Measurements from ENCODE around the gene HOATZ.

HOATZ gene

GRCh38 chr11:111549196-111549868 is 34.8 kb downstream of the HOATZ start:
- DNase-seq (ENCODE audit: low spot score), result no peak

GRCh38 chr11:111549869-111550203 is 35.3 kb downstream of the HOATZ start:
- no peak for DNase-seq (ENCODE audit: low spot score)

- DNase-seq (ENCODE audit: low spot score), result no peak
Observed at GRCh38 chr11:111550258-111550657, 35.7 kb downstream of the HOATZ start.

GRCh38 chr11:111554532-111554931 is 40.0 kb downstream of the HOATZ start:
- no peak for DNase-seq (ENCODE audit: low spot score)

GRCh38 chr11:111555255-111555654 is 40.7 kb downstream of the HOATZ start:
- DNase-seq (ENCODE audit: low spot score), result no peak

GRCh38 chr11:111557425-111558111 is 43.0 kb downstream of the HOATZ start:
- DNase-seq (ENCODE audit: low spot score), result no peak

- DNase-seq (ENCODE audit: low spot score), result no peak
Observed at GRCh38 chr11:111559800-111560464, 45.4 kb downstream of the HOATZ start.

GRCh38 chr11:111560800-111561199 is 46.2 kb downstream of the HOATZ start:
- DNase-seq (ENCODE audit: low spot score), result no peak

- no peak for DNase-seq (ENCODE audit: low spot score)
Observed at GRCh38 chr11:111561306-111561705, 46.7 kb downstream of the HOATZ start.

GRCh38 chr11:111561791-111562325 is 47.3 kb downstream of the HOATZ start:
- no peak for DNase-seq (ENCODE audit: low spot score)

GRCh38 chr11:111562692-111563389 is 48.3 kb downstream of the HOATZ start:
- no peak for DNase-seq (ENCODE audit: low spot score)

GRCh38 chr11:111565114-111565720 is 50.6 kb downstream of the HOATZ start:
- DNase-seq (ENCODE audit: low spot score), result peak; percentile 62

GRCh38 chr11:111566324-111566723 is 51.7 kb downstream of the HOATZ start:
- no peak for DNase-seq (ENCODE audit: low spot score)

- DNase-seq (ENCODE audit: low spot score), result no peak
Observed at GRCh38 chr11:111569476-111569875, 54.9 kb downstream of the HOATZ start.

- DNase-seq (ENCODE audit: low spot score), result no peak
Observed at GRCh38 chr11:111570796-111571195, 56.2 kb downstream of the HOATZ start.

- no peak for DNase-seq (ENCODE audit: low spot score)
Observed at GRCh38 chr11:111571829-111572501, 57.4 kb downstream of the HOATZ start.

GRCh38 chr11:111572581-111572980 is 58.0 kb downstream of the HOATZ start:
- DNase-seq (ENCODE audit: low spot score), result no peak

GRCh38 chr11:111573821-111574249 is 59.3 kb downstream of the HOATZ start:
- DNase-seq (ENCODE audit: low spot score), result no peak

- no peak for DNase-seq (ENCODE audit: low spot score)
Observed at GRCh38 chr11:111574373-111575225, 60.0 kb downstream of the HOATZ start.

- DNase-seq (ENCODE audit: low spot score), result no peak
Observed at GRCh38 chr11:111575740-111576139, 61.2 kb downstream of the HOATZ start.
